ENCODE results near the gene EDRF1.

DNA sequence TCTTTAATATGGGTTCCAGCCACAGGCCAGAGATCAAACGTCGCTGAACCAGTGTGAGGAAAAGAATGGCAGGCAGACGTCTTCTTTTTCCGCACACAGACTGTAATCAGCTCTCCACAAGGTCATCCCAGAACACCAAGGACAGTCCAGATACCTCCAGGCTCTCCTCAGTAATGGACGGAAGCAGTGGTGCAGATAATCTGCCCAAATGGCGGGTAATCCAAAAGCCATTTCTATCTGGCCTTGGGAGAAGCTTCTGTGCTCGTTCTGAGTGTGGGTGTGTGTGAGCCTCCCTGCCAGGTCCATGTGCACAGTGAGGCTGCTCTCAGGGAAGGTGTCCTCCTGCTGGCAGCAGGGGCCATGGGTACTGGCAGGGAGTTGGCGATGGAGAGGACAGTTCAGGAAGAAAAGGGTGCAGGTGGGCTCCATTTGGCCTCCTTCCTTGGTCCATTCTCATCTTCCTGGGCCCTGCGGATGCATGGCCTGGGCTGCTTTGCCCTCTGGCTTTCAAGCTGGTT is 21.0 kb upstream of the EDRF1 start:
- TF ChIP-seq TAF1 (IDR thresholded peaks at IDR 0.05; ENCODE audit: low read depth, low read length), result no peak
- TF ChIP-seq POLR2AphosphoS5 (IDR thresholded peaks at IDR 0.05; ENCODE audit: low read depth, low read length), result no peak
- TF ChIP-seq POLR2A (IDR thresholded peaks at IDR 0.05; ENCODE audit: low read depth, low read length), result no peak
- TF ChIP-seq POU2F2 (IDR thresholded peaks at IDR 0.05; ENCODE audit: low read depth, low read length), result no peak
- TF ChIP-seq SPI1 (IDR thresholded peaks at IDR 0.05; ENCODE audit: low read depth, low read length), result no peak
- TF ChIP-seq PAX5 (IDR thresholded peaks at IDR 0.05; ENCODE audit: insufficient read depth, low read length, severe bottlenecking), result no peak
